ENCODE results near the gene CAMTA1.
"Not testable (repeated sequence)": the region's sequence is repeated elsewhere in the genome, so short reads cannot be mapped to it uniquely, and the experiment has no call there.

The CAMTA1 gene

GRCh38 chr1:7693037-7693436 lies 907.8 kb downstream of the CAMTA1 start:
- DNase-seq = not testable (repeated sequence)

GRCh38 chr1:7693662-7694061 lies 908.4 kb downstream of the CAMTA1 start:
- DNase-seq = no peak

- DNase-seq = no peak
Observed at GRCh38 chr1:7694600-7695496, 909.6 kb downstream of the CAMTA1 start.

- no peak for DNase-seq
Observed at GRCh38 chr1:7695497-7696117, 910.4 kb downstream of the CAMTA1 start.

GRCh38 chr1:7698641-7699040 lies 913.4 kb downstream of the CAMTA1 start:
- DNase-seq = no peak

GRCh38 chr1:7702365-7702764 lies 917.1 kb downstream of the CAMTA1 start:
- no peak for DNase-seq

GRCh38 chr1:7703321-7704213 lies 918.3 kb downstream of the CAMTA1 start:
- no peak for DNase-seq

GRCh38 chr1:7704214-7705047 lies 919.2 kb downstream of the CAMTA1 start:
- peak; percentile 87 for DNase-seq

GRCh38 chr1:7705048-7705907 lies 920.0 kb downstream of the CAMTA1 start:
- DNase-seq = no peak

- no peak for DNase-seq
Observed at GRCh38 chr1:7705908-7706216, 920.6 kb downstream of the CAMTA1 start.

- DNase-seq = peak; percentile 38
Observed at GRCh38 chr1:7707527-7707926, 922.3 kb downstream of the CAMTA1 start.

- not testable (repeated sequence) for DNase-seq
Observed at GRCh38 chr1:7708065-7708464, 922.8 kb downstream of the CAMTA1 start.

- no peak for DNase-seq
Observed at GRCh38 chr1:7710859-7711258, 925.6 kb downstream of the CAMTA1 start.

GRCh38 chr1:7712731-7713323 lies 927.6 kb downstream of the CAMTA1 start:
- no peak for DNase-seq

GRCh38 chr1:7716506-7716905 lies 931.3 kb downstream of the CAMTA1 start:
- DNase-seq = no peak

- DNase-seq = no peak
Observed at GRCh38 chr1:7717748-7718368, 932.6 kb downstream of the CAMTA1 start.

- no peak for DNase-seq
Observed at GRCh38 chr1:7719468-7720094, 934.3 kb downstream of the CAMTA1 start.

GRCh38 chr1:7721940-7722669 lies 936.9 kb downstream of the CAMTA1 start:
- DNase-seq = no peak

- DNase-seq = no peak
Observed at GRCh38 chr1:7722670-7723012, 937.4 kb downstream of the CAMTA1 start.
